Endothelial cell of umbilical vein (primary cell): ENCODE measurements around the gene PDGFRB. TPM values are rescaled to one million over a fixed set of nuclear protein-coding genes. Genes with fewer than 3 reads are reported as not detected.

ENCODE experiments used
- BruUV-seq: library from RNA; stranded (reverse); fragments of 400-500 nt; replicated peaks from 2 replicates; lab custom pipeline; 2021; lab: Mats Ljungman, UMichigan
- CTCF ChIA-PET: fragments of 300-600, 350-600 bp; sonication (Branson Sonifier 250); formaldehyde crosslinking; loops from one replicate; lab custom pipeline; 2021; ENCODE audit warnings: antibody characterized with exemption, inconsistent platforms; lab: Charles Lee
- POLR2A ChIA-PET: fragments of 300-600, 350-600 bp; sonication (Branson Sonifier 250); formaldehyde crosslinking; loops from one replicate; lab custom pipeline; 2021; ENCODE audit warnings: antibody characterized with exemption, inconsistent platforms; lab: Charles Lee
- DNase-seq: peaks from one replicate; pipeline ENCODE4 v3.0.0-alpha.2; 2011; ENCODE audit warnings: low read depth, low spot score
- FAIRE-seq: peaks from 2 replicates; lab custom pipeline; 2011; peaks lifted over from hg19 to GRCh38; lab: Jason Lieb, UNC
- H2AFZ ChIP-seq: 2 replicates; pipeline ENCODE4 v1.6.0; 2012; ENCODE audit warnings: low read depth, low read length, control low read depth, inconsistent platforms
- H3K27ac ChIP-seq: 2 replicates; pipeline ENCODE4 v1.5.1; 2011; ENCODE audit warnings: low read depth, mild to moderate bottlenecking, control low read depth, low read length, moderate library complexity; ENCODE audit not compliant: insufficient read depth
- H3K27me3 ChIP-seq, 2 experiments: 2 replicates each; pipeline versions ENCODE4 v1.6.0 to v1.6.1; 2011; ENCODE audit warnings: low read length in 2 of 2, mixed read lengths in 1 of 2; ENCODE audit not compliant: control insufficient read depth in 2 of 2, insufficient read depth in 2 of 2
- H3K36me3 ChIP-seq, 2 experiments: 2 replicates in 1 of 2; 3 replicates in 1 of 2; pipeline ENCODE4 v1.5.1; 2011; ENCODE audit warnings: low read length in 2 of 2, mild to moderate bottlenecking in 1 of 2, moderate library complexity in 1 of 2; ENCODE audit not compliant: control insufficient read depth in 2 of 2, insufficient read depth in 2 of 2; ENCODE audit errors: extremely low read depth in 1 of 2
- H3K4me1 ChIP-seq: 3 replicates; pipeline ENCODE4 v1.5.1; 2011; ENCODE audit warnings: mild to moderate bottlenecking, low read length; ENCODE audit not compliant: control insufficient read depth, insufficient read depth; ENCODE audit errors: extremely low read depth
- H3K4me2 ChIP-seq: 2 replicates; pipeline ENCODE4 v1.6.1; 2011; ENCODE audit warnings: low read length, control low read depth, mixed read lengths; ENCODE audit not compliant: insufficient read depth
- H3K4me3 ChIP-seq, 3 experiments: fragments of 200-600 bp in 1 of 3; sonication (generic), shearing (Covaris generic) in 1 of 3; replicated peaks in 1 of 3; 2 replicates each; pipeline ENCODE4 v1.5.1; 2011 to 2016; ENCODE audit warnings: control low read depth in 3 of 3, low read length in 3 of 3, mild to moderate bottlenecking in 2 of 3, inconsistent platforms in 1 of 3, low read depth in 1 of 3, moderate library complexity in 1 of 3; ENCODE audit not compliant: insufficient read depth in 1 of 3
- H3K79me2 ChIP-seq: 2 replicates; pipeline ENCODE4 v1.6.0; 2012; ENCODE audit warnings: low read length, inconsistent platforms; ENCODE audit not compliant: control insufficient read depth, insufficient read depth
- H3K9ac ChIP-seq: replicated peaks from 2 replicates; pipeline ENCODE3; 2011; ENCODE audit warnings: low read length, control low read depth; ENCODE audit not compliant: insufficient read depth; ENCODE audit errors: extremely low read depth
- H3K9me1 ChIP-seq: replicated peaks from 3 replicates; pipeline ENCODE4 v1.6.0; 2011; ENCODE audit warnings: mild to moderate bottlenecking, low read length; ENCODE audit not compliant: control insufficient read depth, insufficient read depth; ENCODE audit errors: extremely low read depth
- H3K9me3 ChIP-seq: replicated peaks from 2 replicates; pipeline ENCODE4 v1.5.1; 2012; ENCODE audit warnings: low read length, inconsistent platforms; ENCODE audit not compliant: control insufficient read depth, insufficient read depth
- H4K20me1 ChIP-seq: replicated peaks from 2 replicates; pipeline ENCODE3; 2011; ENCODE audit warnings: mild to moderate bottlenecking, low read length; ENCODE audit not compliant: control insufficient read depth, insufficient read depth; ENCODE audit errors: extremely low read depth
- CTCF ChIP-seq, 2 donors: IDR thresholded peaks; 1 replicate in 1 of 2; 2 replicates in 1 of 2; pipeline ENCODE4 v1.5.1; 2011; ENCODE audit warnings: low read length in 2 of 2, mild to moderate bottlenecking in 2 of 2, moderate library complexity in 2 of 2, control low read depth in 1 of 2, inconsistent platforms in 1 of 2, low read depth in 1 of 2; ENCODE audit not compliant: insufficient read depth in 1 of 2; ENCODE audit errors: extremely low read depth in 1 of 2
- EZH2 ChIP-seq: IDR thresholded peaks from 2 replicates; pipeline ENCODE4 v1.6.1; 2012; ENCODE audit warnings: borderline replicate concordance, low read depth, mild to moderate bottlenecking, moderate library complexity, low read length, inconsistent platforms; ENCODE audit not compliant: severe bottlenecking
- FOS ChIP-seq: IDR thresholded peaks from 2 replicates; pipeline ENCODE4 v1.6.1; 2011; ENCODE audit warnings: mild to moderate bottlenecking, low read length, moderate library complexity, borderline replicate concordance; ENCODE audit not compliant: insufficient read depth
- GATA2 ChIP-seq: IDR thresholded peaks from 2 replicates; pipeline ENCODE4 v1.7.0; 2011; ENCODE audit warnings: low read depth, mild to moderate bottlenecking, moderate library complexity, mixed read lengths, low read length; ENCODE audit not compliant: insufficient read length, insufficient read depth
- JUN ChIP-seq: IDR thresholded peaks from 2 replicates; pipeline ENCODE4 v1.6.1; 2011; ENCODE audit warnings: borderline replicate concordance, low read depth; ENCODE audit not compliant: insufficient read length, insufficient read depth
- MAX ChIP-seq: IDR thresholded peaks from 2 replicates; pipeline ENCODE4 v1.6.1; 2011; ENCODE audit not compliant: insufficient read depth, insufficient read length
- MYC ChIP-seq: IDR thresholded peaks from one replicate; pipeline ENCODE4 v1.6.1; 2011; ENCODE audit warnings: mild to moderate bottlenecking, low read depth, low read length
- POLR2A ChIP-seq: IDR thresholded peaks from 2 replicates; pipeline ENCODE4 v1.6.1; 2012; ENCODE audit warnings: low read depth, mild to moderate bottlenecking, control low read depth, low read length
- POLR2AphosphoS5 ChIP-seq: IDR thresholded peaks from 2 replicates; pipeline ENCODE4 v1.6.1; 2012; ENCODE audit warnings: low read depth, mild to moderate bottlenecking, control low read depth, low read length, moderate library complexity; ENCODE audit not compliant: insufficient read depth
- dilution Hi-C: fragments of 300-500 bp; cut with MboI; formaldehyde crosslinking; loops from one replicate; pipeline ENCODE4 v1.15.0; 2019; ENCODE audit warnings: low sequenced_read_pairs; ENCODE audit not compliant: extremely low pct_ligation_motif_present
- intact Hi-C: fragments of 100-400 bp; cut with micrococcal nuclease; formaldehyde crosslinking; loops from one replicate; pipeline ENCODE4 v1.10.0; 2022
- polyA plus RNA-seq, 4 experiments: library from polyadenylated mRNA; depleted of rRNA in 3 of 4; stranded (reverse) in 3 of 4; unstranded in 1 of 4; fragments of >200 nt; gene quantifications; 2 replicates each; pipeline versions ENCODE4 v1.2.1 to v1.2.3, GENCODE V29; 2011 to 2012; ENCODE audit warnings: missing spikeins in 1 of 4
- total RNA-seq: library from RNA; stranded (reverse); gene quantifications from 2 replicates; pipeline ENCODE4 v1.2.3, GENCODE V29; 2021

PDGFRB gene
- total and polyA plus RNA-seq, 2 donors (not counting 3 experiments of a cell fraction or from before 2014, with no cell fraction given) = 1.4 to 1.7 TPM

- CTCF ChIA-PET = no interaction called here
- H3K9ac ChIP-seq = no peak overlapping the region
These were observed 75.7 kb downstream of the PDGFRB start for GRCh38 chr5:150079909-150080461.

More at GRCh38 chr5:150079909-150080461, 75.7 kb downstream of the PDGFRB start:
- POLR2A ChIA-PET = no interaction called here
- FAIRE-seq (no peak), DNase-seq (no peak)
- TF ChIP-seq CTCF (IDR thresholded peaks at IDR 0.05; ENCODE audit: extremely low read depth in 1 of 2, insufficient read depth in 1 of 2, low read depth in 1 of 2, low read length in 2 of 2) = no peak
- no peak for TF ChIP-seq FOS
- TF ChIP-seq EZH2 = no peak
- TF ChIP-seq POLR2AphosphoS5 = no peak
- TF ChIP-seq MAX = no peak
- no peak for TF ChIP-seq GATA2
- TF ChIP-seq MYC = no peak
- no peak for TF ChIP-seq POLR2A
- TF ChIP-seq JUN = no peak
- H3K36me3 ChIP-seq = no peaks in the 10 kb centered on the region
- H3K27me3 ChIP-seq = peaks cover 1 to 5% of the 10 kb centered on the region in 2 experiments
- peaks cover 17% of the 10 kb centered on the region for H3K4me1 ChIP-seq
- no peak overlapping the region for H3K27ac ChIP-seq
- no peaks in the 10 kb centered on the region for H3K79me2 ChIP-seq
- no peaks in the 10 kb centered on the region for H4K20me1 ChIP-seq
- no peak overlapping the region for H3K4me3 ChIP-seq
- intact Hi-C loops (no loop called here), dilution Hi-C loops (no loop called here)
- no TSS peak for BruUV-seq
- no peaks in the 10 kb centered on the region for H3K9me3 ChIP-seq
- H3K9me1 ChIP-seq = no peaks in the 10 kb centered on the region
- no peak overlapping the region for H2AFZ ChIP-seq
- no peak overlapping the region for H3K4me2 ChIP-seq
